Measurements from ENCODE around the gene ANGEL2.

Gene ANGEL2

GRCh38 chr1:212951126-212951946, 64.3 kb downstream of the ANGEL2 start:
- no peak for DNase-seq (ENCODE audit: low read depth)

GRCh38 chr1:212950243-212951125, 65.2 kb downstream of the ANGEL2 start, which contains the start of gene VASH2:
TSS of gene VASH2 (plus strand) at chr1:212950541. CDS start at chr1:212951543, 1,002 bp downstream.
- DNase-seq (ENCODE audit: low read depth), result no peak

- DNase-seq (ENCODE audit: low read depth), result no peak
Measured at GRCh38 chr1:212949771-212950170, 65.9 kb downstream of the ANGEL2 start.

DNA sequence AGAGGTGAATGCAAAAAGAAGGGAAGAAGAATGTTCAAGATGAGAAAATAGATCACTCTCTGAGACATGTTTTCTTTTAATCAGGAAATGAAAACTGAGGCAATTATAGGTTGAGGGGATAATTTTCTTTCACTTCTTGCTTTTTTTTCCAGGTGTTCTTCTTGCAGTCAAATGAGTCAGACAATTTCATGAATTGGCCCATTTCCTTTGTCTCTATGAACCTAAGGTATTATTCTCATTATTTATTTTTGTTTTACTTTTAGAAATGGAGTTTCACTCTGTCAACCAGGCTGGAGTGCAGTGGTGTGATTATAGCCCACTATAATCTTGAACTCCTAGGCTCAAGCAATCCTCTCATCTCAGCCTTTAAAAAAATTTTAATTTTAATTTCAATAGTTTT, 68.8 kb downstream of the ANGEL2 start:
- DNase-seq (ENCODE audit: low read depth), result no peak

DNA sequence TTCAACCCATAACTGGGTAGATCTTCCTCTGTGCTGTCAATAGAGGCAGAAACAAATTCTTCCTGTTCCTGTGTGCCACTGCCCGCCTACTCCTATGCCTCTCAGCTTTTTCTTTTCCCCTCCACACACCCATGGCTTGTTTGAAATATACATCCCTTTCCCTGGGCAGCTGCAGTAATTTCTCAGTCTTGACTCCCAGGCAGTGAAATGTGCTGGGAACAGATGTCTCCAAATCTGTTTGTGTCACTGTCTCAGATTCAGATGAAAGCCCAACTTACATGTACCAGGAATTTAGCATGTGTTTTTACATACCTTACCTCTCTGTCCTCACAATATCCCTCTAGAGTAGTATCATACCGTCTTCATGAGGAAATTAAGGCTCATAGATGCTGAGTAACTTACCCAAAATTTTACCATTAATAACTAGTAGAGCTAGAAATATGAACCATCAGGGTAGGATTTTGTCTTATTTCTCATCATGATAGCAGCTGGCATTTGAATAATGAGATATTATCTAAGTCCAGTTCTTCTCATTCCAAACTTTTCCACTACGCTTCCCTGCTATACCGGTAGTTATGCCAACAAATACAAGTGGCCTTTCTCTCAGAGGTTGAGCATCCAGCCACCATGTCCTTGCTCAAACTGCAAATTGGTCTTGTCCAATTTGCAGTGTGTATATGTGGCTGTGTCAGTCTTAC, 70.1 kb downstream of the ANGEL2 start:
- DNase-seq (ENCODE audit: low read depth), result no peak

DNA sequence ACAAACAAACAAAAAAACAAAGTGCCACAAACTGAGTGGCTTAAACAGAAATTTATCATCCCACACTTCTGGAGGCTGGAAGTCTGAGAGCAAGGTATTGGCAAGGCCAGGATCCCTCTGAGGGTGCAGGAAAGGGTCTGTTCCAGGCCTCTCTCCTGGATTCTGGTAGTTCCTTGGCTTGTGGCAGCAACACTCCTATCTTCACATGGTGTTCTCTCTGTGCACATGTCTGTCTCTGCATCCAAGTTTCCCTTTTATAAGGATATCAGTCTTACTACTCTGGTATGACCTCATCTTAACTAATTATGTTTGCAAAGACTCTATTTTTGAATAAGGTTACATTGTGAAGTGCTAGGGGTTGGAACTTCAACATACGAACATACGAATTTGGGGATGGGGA, 70.6 kb downstream of the ANGEL2 start:
- DNase-seq (ENCODE audit: low read depth), result no peak

DNA sequence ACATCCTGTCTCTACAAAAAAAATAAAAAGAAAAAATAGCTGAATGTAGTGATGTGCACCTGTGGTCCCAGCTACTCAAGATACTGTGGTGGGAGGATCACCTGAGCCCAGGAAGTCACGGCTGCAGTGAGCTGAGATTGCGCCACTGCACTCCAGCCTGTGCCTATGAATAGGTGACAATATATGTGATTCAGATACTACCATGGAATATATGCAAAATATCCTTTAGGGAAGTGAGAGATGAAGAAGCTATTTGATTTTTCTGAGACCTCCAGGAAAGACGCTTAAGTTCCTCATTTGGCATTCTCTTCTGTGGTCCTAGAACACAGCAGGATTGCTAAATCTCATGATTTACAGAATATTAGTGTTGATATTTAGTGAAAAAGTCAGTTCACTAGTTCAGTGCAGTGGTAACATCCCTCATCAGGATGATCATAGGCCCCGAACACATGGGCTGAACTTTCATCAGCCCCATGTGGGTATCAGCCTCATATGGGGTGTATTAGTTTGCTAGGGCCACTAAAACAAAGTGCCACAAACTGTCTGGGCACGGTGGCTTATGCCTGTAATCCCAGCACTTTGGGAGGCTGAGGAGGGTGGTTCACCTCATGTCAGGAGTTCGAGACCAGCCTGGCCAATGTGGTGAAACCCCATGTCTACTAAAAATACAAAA, 71.3 kb downstream of the ANGEL2 start:
- no peak for DNase-seq (ENCODE audit: low read depth)

GRCh38 chr1:212943393-212943710, 72.3 kb downstream of the ANGEL2 start:
- no peak for DNase-seq (ENCODE audit: low read depth)

DNA sequence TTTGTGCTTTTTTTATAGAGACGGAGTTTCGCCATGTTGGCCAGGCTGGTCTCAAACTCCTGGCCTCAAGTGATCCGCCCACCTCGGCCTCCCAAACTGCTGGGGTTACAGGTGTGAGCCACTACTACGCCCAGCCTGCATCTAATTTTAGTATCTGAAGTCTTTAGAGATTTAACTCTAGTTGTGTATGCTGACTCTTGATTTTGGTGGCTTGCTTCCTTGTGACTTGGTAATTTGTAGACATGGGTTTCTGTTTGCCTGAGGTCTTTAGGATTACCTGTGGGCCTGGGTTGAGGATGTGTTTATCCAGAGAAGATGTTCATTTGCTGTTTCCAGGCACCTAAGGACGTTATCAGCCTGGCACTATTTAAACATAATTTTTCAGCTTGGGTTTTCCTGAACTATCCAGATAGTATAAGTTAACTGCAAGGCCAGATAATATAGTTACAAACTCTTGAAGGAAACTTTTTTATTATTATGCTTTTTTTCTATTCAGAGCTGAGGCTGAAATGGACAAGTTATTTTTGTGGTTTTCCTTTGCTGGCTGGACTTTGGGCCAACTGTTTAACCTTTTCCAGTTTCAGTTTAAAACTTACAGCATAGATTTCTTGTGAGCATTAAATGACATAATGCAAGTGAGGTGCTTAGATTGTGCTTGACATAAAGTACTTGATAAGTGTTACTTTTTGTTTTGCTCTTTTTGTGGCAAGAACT, 72.8 kb downstream of the ANGEL2 start:
- DNase-seq (ENCODE audit: low read depth), result no peak
